H9 (cell line): Measurements from ENCODE around the gene TRERF1. TPM values are rescaled to one million over a fixed set of nuclear protein-coding genes. Genes with fewer than 3 reads are reported as not detected.

Experiments
- DNase-seq: peaks from one replicate; pipeline ENCODE4 v3.0.0-alpha.2; 2017
- H2AFZ ChIP-seq: one replicate; pipeline ENCODE4 v1.6.1; 2013; ENCODE audit warnings: mild to moderate bottlenecking, low read length, control low read depth, moderate library complexity
- H2AK5ac ChIP-seq: 2 replicates; pipeline ENCODE4 v1.6.1; 2013; ENCODE audit warnings: low read length, control low read depth, mixed read lengths; ENCODE audit not compliant: insufficient read length
- H2BK120ac ChIP-seq: one replicate; pipeline ENCODE4 v1.6.1; 2013; ENCODE audit warnings: low read depth, mild to moderate bottlenecking, low read length, control low read depth, inconsistent platforms; ENCODE audit not compliant: poor library complexity, severe bottlenecking
- H2BK12ac ChIP-seq: 2 replicates; pipeline ENCODE4 v1.6.1; 2013; ENCODE audit warnings: low read length, control low read depth, mixed read lengths, low read depth; ENCODE audit not compliant: insufficient read length
- H2BK15ac ChIP-seq: 2 replicates; pipeline ENCODE4 v1.6.1; 2013; ENCODE audit warnings: low read depth, low read length, control low read depth
- H2BK20ac ChIP-seq: one replicate; pipeline ENCODE4 v1.6.1; 2013; ENCODE audit warnings: low read depth, mild to moderate bottlenecking, low read length, control low read depth, inconsistent platforms; ENCODE audit not compliant: poor library complexity, severe bottlenecking
- H2BK5ac ChIP-seq: 2 replicates; pipeline ENCODE4 v1.6.1; 2013; ENCODE audit warnings: low read length, control low read depth, mixed read lengths; ENCODE audit not compliant: insufficient read length
- H3K14ac ChIP-seq: 2 replicates; pipeline ENCODE4 v1.6.1; 2013; ENCODE audit warnings: low read length, control low read depth; ENCODE audit not compliant: insufficient read depth
- H3K18ac ChIP-seq: 2 replicates; pipeline ENCODE4 v1.6.1; 2013; ENCODE audit warnings: low read depth, mild to moderate bottlenecking, mixed read lengths, low read length, control low read depth; ENCODE audit not compliant: insufficient read length
- H3K23ac ChIP-seq: 2 replicates; pipeline ENCODE4 v1.6.1; 2013; ENCODE audit warnings: low read length, control low read depth, mixed read lengths, low read depth; ENCODE audit not compliant: insufficient read length
- H3K23me2 ChIP-seq: 2 replicates; pipeline ENCODE4 v1.6.1; 2013; ENCODE audit warnings: low read depth, mild to moderate bottlenecking, mixed read lengths, low read length, control low read depth; ENCODE audit not compliant: insufficient read length, poor library complexity, severe bottlenecking
- H3K27ac ChIP-seq: 2 replicates; pipeline ENCODE4 v1.5.1; 2013; ENCODE audit warnings: low read length, control low read depth, mixed read lengths, low read depth; ENCODE audit not compliant: insufficient read length
- H3K27me3 ChIP-seq: 2 replicates; pipeline ENCODE4 v1.6.1; 2013; ENCODE audit warnings: low read length, control low read depth, inconsistent platforms; ENCODE audit not compliant: insufficient read depth
- H3K4ac ChIP-seq: 2 replicates; pipeline ENCODE4 v1.6.1; 2013; ENCODE audit warnings: low read depth, mild to moderate bottlenecking, control low read depth, inconsistent platforms, low read length, moderate library complexity
- H3K4me1 ChIP-seq: 2 replicates; pipeline ENCODE4 v1.6.1; 2013; ENCODE audit warnings: low read length, control low read depth, inconsistent platforms; ENCODE audit not compliant: insufficient read depth
- H3K4me2 ChIP-seq: 2 replicates; pipeline ENCODE4 v1.6.1; 2013; ENCODE audit warnings: low read length, control low read depth, mixed read lengths; ENCODE audit not compliant: insufficient read length, insufficient read depth
- H3K56ac ChIP-seq: 2 replicates; pipeline ENCODE4 v1.6.1; 2013; ENCODE audit warnings: low read depth, mild to moderate bottlenecking, mixed read lengths, low read length, control low read depth; ENCODE audit not compliant: insufficient read length
- H3K79me1 ChIP-seq: 2 replicates; pipeline ENCODE4 v1.6.1; 2013; ENCODE audit warnings: low read depth, mild to moderate bottlenecking, moderate library complexity, low read length, control low read depth, inconsistent platforms; ENCODE audit not compliant: insufficient read depth, poor library complexity, severe bottlenecking
- H3K79me2 ChIP-seq: 2 replicates; pipeline ENCODE4 v1.6.1; 2013; ENCODE audit warnings: low read length, control low read depth, inconsistent platforms; ENCODE audit not compliant: insufficient read depth
- H3K9ac ChIP-seq: 2 replicates; pipeline ENCODE4 v1.6.1; 2013; ENCODE audit warnings: low read length, control low read depth, mixed read lengths; ENCODE audit not compliant: insufficient read length; ENCODE audit errors: extremely low read depth
- H3K9me3 ChIP-seq: one replicate; pipeline ENCODE4 v1.6.1; 2013; ENCODE audit warnings: low read depth, low read length, inconsistent platforms; ENCODE audit not compliant: control insufficient read depth
- H3T11ph ChIP-seq: one replicate; pipeline ENCODE4 v1.6.1; 2013; ENCODE audit warnings: mild to moderate bottlenecking, low read length, control low read depth, inconsistent platforms
- H4K20me1 ChIP-seq: one replicate; pipeline ENCODE4 v1.6.1; 2013; ENCODE audit not compliant: control insufficient read depth, insufficient read length, insufficient read depth
- H4K5ac ChIP-seq: 2 replicates; pipeline ENCODE4 v1.6.1; 2013; ENCODE audit warnings: low read depth, mild to moderate bottlenecking, mixed read lengths, low read length, control low read depth; ENCODE audit not compliant: insufficient read length
- H4K8ac ChIP-seq: replicated peaks from 2 replicates; pipeline ENCODE4 v1.6.1; 2013; ENCODE audit warnings: low read length, control low read depth, mixed read lengths, low read depth; ENCODE audit not compliant: insufficient read length
- H4K91ac ChIP-seq: 2 replicates; pipeline ENCODE4 v1.6.1; 2013; ENCODE audit warnings: low read depth, mild to moderate bottlenecking, moderate library complexity, mixed read lengths, low read length, control low read depth; ENCODE audit not compliant: insufficient read length
- H3K27ac Mint-ChIP-seq, 3 experiments: 2 replicates in 2 of 3; 3 replicates in 1 of 3; pipeline ENCODE4 v1.8.0; 2020 to 2021; ENCODE audit warnings: mixed read lengths in 3 of 3, mild to moderate bottlenecking in 1 of 3, moderate library complexity in 1 of 3
- H3K27me3 Mint-ChIP-seq: 2 replicates; pipeline ENCODE4 v1.8.0; 2021; ENCODE audit warnings: low read depth, mild to moderate bottlenecking, moderate library complexity, mixed read lengths
- H3K36me3 Mint-ChIP-seq, 3 experiments: 2 replicates in 2 of 3; 3 replicates in 1 of 3; pipeline ENCODE4 v1.8.0; 2020 to 2021; ENCODE audit warnings: low read depth in 3 of 3, mixed read lengths in 3 of 3; ENCODE audit not compliant: insufficient read depth in 1 of 3
- H3K4me1 Mint-ChIP-seq, 2 experiments: 2 replicates each; pipeline ENCODE4 v1.8.0; 2020; ENCODE audit warnings: mixed read lengths in 2 of 2
- H3K4me3 Mint-ChIP-seq, 2 experiments: 2 replicates in 1 of 2; 3 replicates in 1 of 2; pipeline ENCODE4 v1.8.0; 2020 to 2021; ENCODE audit warnings: mild to moderate bottlenecking in 2 of 2, mixed read lengths in 2 of 2, moderate library complexity in 1 of 2
- H3K9me3 Mint-ChIP-seq, 2 experiments: 2 replicates in 1 of 2; 3 replicates in 1 of 2; pipeline ENCODE4 v1.8.0; 2020; ENCODE audit warnings: mild to moderate bottlenecking in 2 of 2, mixed read lengths in 2 of 2, moderate library complexity in 1 of 2
- CTCF ChIP-seq: fragments of 200-600 bp; sonication (generic); conservative IDR thresholded peaks from 3 replicates; pipeline ENCODE4 v1.8.0; 2021; ENCODE audit warnings: antibody characterized with exemption, mild to moderate bottlenecking
- WGBS: extraction: QIAGEN DNeasy Blood & Tissue Kit; methylation state at CpG from one replicate; pipeline ENCODE4 v1.1.7; 2013; ENCODE audit warnings: missing lambda C conversion rate, low lambda C conversion rate, mixed read lengths; ENCODE audit not compliant: insufficient read length; ENCODE audit errors: extremely low coverage; 5-methylcytosine and 5-hydroxymethylcytosine counted together
- total RNA-seq: library from RNA; stranded (reverse); gene quantifications from 2 replicates; pipeline ENCODE4 v1.2.1, GENCODE V29; 2021

TRERF1 gene
- total RNA-seq, 1 experiment from 2014 or later, result 19.7 TPM

GRCh38 chr6:42275376-42276033, 176.2 kb downstream of the TRERF1 start:
- Mint-ChIP-seq H3K36me3 (peaks cover 0 to 4% (median 0%) of the 10 kb centered on the region in 3 experiments; a peak in 1 of 7 replicates), H3K27me3 (no peaks in the 10 kb centered on the region), H3K27ac (peak overlapping the region in 1 of 3 experiments; percentile 84; a peak in 1 of 7 replicates), H3K9me3 (no peaks in the 10 kb centered on the region), H3K4me1 (peaks cover 16 to 30% of the 10 kb centered on the region in 2 experiments), H3K4me3 (no peak overlapping the region)
- no peak overlapping the region for H2BK120ac ChIP-seq
- no peak overlapping the region for H3K4me2 ChIP-seq
- H3K4me1 ChIP-seq, result no peaks in the 10 kb centered on the region
- no peak for DNase-seq
- no peak overlapping the region for H3K4ac ChIP-seq
- no peak overlapping the region for H2AK5ac ChIP-seq
- no peak overlapping the region for H3K18ac ChIP-seq
- H4K20me1 ChIP-seq, result no peaks in the 10 kb centered on the region
- H3K79me2 ChIP-seq, result no peaks in the 10 kb centered on the region; the same call in 1 of the 2 replicates
- H4K8ac ChIP-seq, result no peak overlapping the region
- H3T11ph ChIP-seq, result no peak overlapping the region
- H4K91ac ChIP-seq, result no peak overlapping the region
- H3K9me3 ChIP-seq, result no peaks in the 10 kb centered on the region
- H2BK20ac ChIP-seq, result no peak overlapping the region
- H2AFZ ChIP-seq, result no peak overlapping the region
- H3K27ac ChIP-seq, result no peak overlapping the region
- H4K5ac ChIP-seq, result no peak overlapping the region
- H3K27me3 ChIP-seq, result no peaks in the 10 kb centered on the region
- H2BK15ac ChIP-seq, result no peak overlapping the region
- no peak overlapping the region for H3K56ac ChIP-seq
- H2BK12ac ChIP-seq, result no peak overlapping the region
- no peak overlapping the region for H3K23ac ChIP-seq
- no peak overlapping the region for H3K9ac ChIP-seq
- no CpG with 5 or more reads among the region's 12 CpGs for WGBS
- no peak for TF ChIP-seq CTCF
- no peaks in the 10 kb centered on the region for H3K79me1 ChIP-seq
- H3K23me2 ChIP-seq, result no peaks in the 10 kb centered on the region
- no peak overlapping the region for H2BK5ac ChIP-seq
- H3K14ac ChIP-seq, result no peak overlapping the region; the same call in 1 of the 2 replicates
